ENCODE measurements around the gene ABHD15.

- TF ChIP-seq TCF7L2 (IDR thresholded peaks at IDR 0.05; ENCODE audit: low read depth, low read length) (no peak), SP2 (IDR thresholded peaks at IDR 0.05; ENCODE audit: extremely low read depth, low read depth, low read length, poor library complexity, severe bottlenecking) (no peak), ZNF75A (CRISPR knock-in tag; IDR thresholded peaks at IDR 0.05) (no peak), HSF4 (CRISPR knock-in tag; IDR thresholded peaks at IDR 0.05; ENCODE audit: borderline replicate concordance) (no peak), CHD2 (IDR thresholded peaks at IDR 0.05; ENCODE audit: low read depth, low read length) (no peak), TAF7 (tag; IDR thresholded peaks at IDR 0.05) (no peak), NFYB (IDR thresholded peaks at IDR 0.05; ENCODE audit: extremely low read depth, insufficient read length) (no peak), ZNF263 (CRISPR knock-in tag; IDR thresholded peaks at IDR 0.05; ENCODE audit: borderline replicate concordance) (no peak), YBX1 (IDR thresholded peaks at IDR 0.05) (no peak), C11orf30 (IDR thresholded peaks at IDR 0.05; ENCODE audit: low read depth) (no peak)
Observed at GRCh38 chr17:29589524-29590410, 22.9 kb upstream of the ABHD15 start, which contains the start of gene GIT1.
